ENCODE results near the gene IL11RA. TPM values are rescaled to one million over a fixed set of nuclear protein-coding genes. Genes with fewer than 3 reads are reported as not detected.
A peak's percentile ranks its signal among the peaks of the same experiment; 100 is the strongest.

The IL11RA gene
- total and polyA plus RNA-seq, 2 experiments from 2014 or later: 44.1 to 52.3 TPM

DNA sequence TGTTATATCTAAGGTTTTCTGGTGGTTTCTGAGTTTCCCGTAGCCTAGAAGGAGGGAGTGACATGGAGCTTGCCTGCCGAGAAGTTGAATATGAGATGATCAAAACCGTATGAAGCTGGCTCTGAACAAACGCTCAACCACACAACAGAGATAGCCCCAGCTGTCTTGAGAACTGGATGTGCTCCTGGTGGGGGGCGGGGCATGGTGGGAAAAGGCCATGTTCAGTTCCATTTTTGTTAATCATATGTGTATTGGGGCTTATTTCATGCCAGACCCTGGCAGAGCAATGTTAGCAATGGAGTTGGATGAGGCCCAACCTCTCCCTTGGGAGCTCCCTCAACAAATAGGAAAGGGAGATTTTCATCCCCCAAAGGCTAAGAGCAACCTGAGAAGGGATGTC lies 34.2 kb downstream of the IL11RA start:
- no peaks in the 10 kb centered on the region for H3K27me3 ChIP-seq (replicated peaks; ENCODE audit: insufficient read depth)
- DNase-seq: peak; percentile 44
- no peaks in the 10 kb centered on the region for H4K20me1 ChIP-seq (ENCODE audit: insufficient read depth)
- no peak overlapping the region for H3K4me2 ChIP-seq (ENCODE audit: unreplicated experiment)
- H3K27ac ChIP-seq: peak overlapping the region; percentile 46
- peaks cover 12% of the 10 kb centered on the region; the same call in 1 of the 2 replicates for H3F3A ChIP-seq (ENCODE audit: insufficient read depth)
- WGBS, 2 experiments (ENCODE audit: low coverage in 1 of 2, low lambda C conversion rate in 2 of 2, missing lambda C conversion rate in 2 of 2): 12 to 14% methylated on average over 5 of the region's 5 CpGs
- H3K9me2 ChIP-seq (ENCODE audit: insufficient read depth): no peaks in the 10 kb centered on the region
- no peaks in the 10 kb centered on the region for H3K79me2 ChIP-seq (ENCODE audit: insufficient read depth)
- H3K9ac ChIP-seq: no peak overlapping the region
- H3K36me3 ChIP-seq (ENCODE audit: low read depth): no peaks in the 10 kb centered on the region
- H2AFZ ChIP-seq: no peak overlapping the region
- in situ Hi-C loops (cut with MboI): no loop called here
- H3K4me1 ChIP-seq (ENCODE audit: insufficient read depth): peaks cover 17% of the 10 kb centered on the region
- H3K9me3 ChIP-seq (ENCODE audit: low read depth): no peaks in the 10 kb centered on the region
- no peak overlapping the region for H3K4me3 ChIP-seq
- TF ChIP-seq EZH2phosphoT487 (IDR thresholded peaks at IDR 0.05; ENCODE audit: insufficient read depth, low read depth) (no peak), EZH2 (IDR thresholded peaks at IDR 0.05; ENCODE audit: insufficient read depth, poor library complexity, severe bottlenecking) (no peak)

DNA sequence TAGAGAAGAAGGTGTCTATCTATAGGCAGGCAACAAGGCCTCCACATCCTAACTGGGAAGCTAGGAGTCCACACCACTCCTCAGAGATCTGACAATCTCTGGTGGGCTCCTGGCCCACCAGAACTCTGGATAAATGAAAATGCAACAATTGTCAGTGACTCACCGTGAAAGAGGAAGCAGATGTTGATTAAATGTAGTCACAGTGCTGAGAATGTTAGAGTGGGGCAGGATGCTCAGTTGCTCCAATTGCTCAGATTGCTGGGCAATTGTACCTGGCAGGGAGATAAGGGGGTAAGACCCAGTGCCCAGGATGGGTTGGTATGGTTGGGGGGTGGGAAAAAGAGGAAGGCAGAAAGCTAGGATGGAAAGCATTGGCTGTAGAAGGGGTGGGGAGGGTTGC lies 34.7 kb downstream of the IL11RA start:
- no peak for TF ChIP-seq EZH2phosphoT487 (IDR thresholded peaks at IDR 0.05; ENCODE audit: insufficient read depth, low read depth)
- TF ChIP-seq EZH2 (IDR thresholded peaks at IDR 0.05; ENCODE audit: insufficient read depth, poor library complexity, severe bottlenecking): no peak
- no peak overlapping the region for H3K27ac ChIP-seq
- H3K27me3 ChIP-seq (replicated peaks; ENCODE audit: insufficient read depth): no peaks in the 10 kb centered on the region
- H3K79me2 ChIP-seq (ENCODE audit: insufficient read depth): no peaks in the 10 kb centered on the region
- peaks cover 12% of the 10 kb centered on the region; the same call in 1 of the 2 replicates for H3F3A ChIP-seq (ENCODE audit: insufficient read depth)
- WGBS, 2 experiments (ENCODE audit: low coverage in 1 of 2, low lambda C conversion rate in 2 of 2, missing lambda C conversion rate in 2 of 2): 5 to 12% methylated on average over 1 of the region's 1 CpG
- H4K20me1 ChIP-seq (ENCODE audit: insufficient read depth): no peaks in the 10 kb centered on the region
- peak; percentile 51 for DNase-seq
- H3K9me2 ChIP-seq (ENCODE audit: insufficient read depth): no peaks in the 10 kb centered on the region
- H3K4me2 ChIP-seq (ENCODE audit: unreplicated experiment): no peak overlapping the region
- H3K9ac ChIP-seq: no peak overlapping the region
- H3K36me3 ChIP-seq (ENCODE audit: low read depth): no peaks in the 10 kb centered on the region
- no peak overlapping the region for H2AFZ ChIP-seq
- H3K9me3 ChIP-seq (ENCODE audit: low read depth): no peaks in the 10 kb centered on the region
- no peak overlapping the region for H3K4me3 ChIP-seq
- in situ Hi-C loops (cut with MboI): no loop called here
- H3K4me1 ChIP-seq (ENCODE audit: insufficient read depth): peaks cover 17% of the 10 kb centered on the region

DNA sequence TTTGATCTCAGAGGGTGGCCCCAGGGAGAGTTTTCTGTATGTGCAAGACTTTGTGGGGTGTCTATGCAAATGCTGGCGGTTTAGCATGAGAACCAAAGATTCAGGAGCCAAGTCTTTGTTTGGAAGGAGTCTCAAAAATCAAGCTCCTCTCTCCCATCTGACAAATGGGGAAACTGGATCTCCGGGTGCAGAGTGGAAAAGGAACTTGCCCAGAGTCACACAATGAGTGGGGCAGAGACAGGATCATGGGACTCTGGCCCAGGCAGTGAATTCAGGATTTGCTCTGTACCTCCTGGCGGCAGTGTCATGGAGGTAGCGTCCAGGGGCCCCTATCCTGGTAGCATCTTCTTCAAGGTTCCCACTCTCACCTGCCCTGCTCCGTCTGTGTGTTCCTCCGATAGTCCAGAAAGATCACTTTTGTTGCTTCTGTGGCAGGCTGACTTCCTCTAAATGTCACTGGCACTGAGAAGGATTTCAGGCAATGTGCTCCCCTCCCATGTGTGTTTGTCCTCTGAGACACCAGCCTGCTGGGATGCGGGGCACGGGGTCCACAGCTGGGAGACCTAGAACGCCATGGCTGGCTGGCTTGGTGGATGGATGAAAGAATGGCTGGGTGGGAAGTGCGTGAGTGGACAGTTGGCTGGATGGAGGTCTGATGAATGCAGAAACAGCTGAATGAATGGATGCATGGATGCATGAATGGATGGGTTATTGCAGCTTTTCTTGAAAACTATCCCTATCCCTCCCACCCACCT lies 35.5 kb downstream of the IL11RA start:
- Histone ChIP-seq H3K4me1 (ENCODE audit: insufficient read depth) (peaks cover 17% of the 10 kb centered on the region), H3K27me3 (replicated peaks; ENCODE audit: insufficient read depth) (no peaks in the 10 kb centered on the region), H4K20me1 (ENCODE audit: insufficient read depth) (no peaks in the 10 kb centered on the region), H3K9me2 (ENCODE audit: insufficient read depth) (no peaks in the 10 kb centered on the region), H3K4me2 (ENCODE audit: unreplicated experiment) (no peak overlapping the region), H3F3A (ENCODE audit: insufficient read depth) (peaks cover 12% of the 10 kb centered on the region; the same call in 1 of the 2 replicates), H2AFZ (no peak overlapping the region), H3K36me3 (ENCODE audit: low read depth) (no peaks in the 10 kb centered on the region), H3K9ac (no peak overlapping the region), H3K4me3 (no peak overlapping the region), H3K27ac (no peak overlapping the region), H3K9me3 (ENCODE audit: low read depth) (no peaks in the 10 kb centered on the region), H3K79me2 (ENCODE audit: insufficient read depth) (no peaks in the 10 kb centered on the region)
- no peak for DNase-seq
- WGBS, 2 experiments (ENCODE audit: low coverage in 1 of 2, low lambda C conversion rate in 2 of 2, missing lambda C conversion rate in 2 of 2): 97% methylated on average over 10 of the region's 10 CpGs
- in situ Hi-C loops (cut with MboI): no loop called here
- TF ChIP-seq EZH2 (IDR thresholded peaks at IDR 0.05; ENCODE audit: insufficient read depth, poor library complexity, severe bottlenecking) (no peak), EZH2phosphoT487 (IDR thresholded peaks at IDR 0.05; ENCODE audit: insufficient read depth, low read depth) (no peak)

DNA sequence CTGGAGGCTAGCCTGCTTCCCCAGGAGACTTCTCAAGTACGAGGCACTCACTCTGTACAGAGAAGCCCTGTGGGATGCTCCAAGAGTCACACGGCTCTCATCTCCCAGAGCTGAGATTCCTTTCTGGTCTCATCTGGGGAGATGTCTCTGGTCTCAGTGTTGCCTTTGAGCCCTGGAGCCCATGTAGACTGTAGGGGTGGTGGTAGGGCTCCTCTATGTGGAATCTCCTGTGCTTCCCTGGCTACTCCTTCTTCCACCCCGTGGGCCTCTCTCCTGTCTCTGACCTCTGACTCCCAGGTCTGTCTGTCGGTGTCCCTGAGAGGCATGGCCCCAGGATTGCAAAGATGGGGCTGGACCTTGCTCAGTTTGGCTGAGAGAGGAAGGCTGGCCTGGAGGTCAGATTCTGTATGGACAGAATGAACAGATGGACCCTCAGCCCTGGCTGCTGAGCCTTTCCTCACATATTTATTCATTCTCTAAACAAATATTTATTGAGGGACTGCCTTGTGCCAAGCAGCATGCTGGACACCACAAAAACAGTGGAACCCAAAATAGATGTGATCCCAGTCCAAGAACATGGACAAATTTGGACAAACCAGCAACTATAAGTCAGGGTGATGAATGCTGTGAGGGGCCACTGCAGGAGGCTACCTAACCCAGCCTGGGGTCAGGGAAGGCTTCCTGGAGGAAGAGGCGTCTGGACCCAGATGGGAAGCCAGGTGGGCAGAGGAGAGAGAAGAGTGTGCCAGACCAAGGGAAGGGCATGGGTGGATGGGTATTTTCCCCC lies 36.5 kb downstream of the IL11RA start:
- in situ Hi-C loops (cut with MboI): no loop called here
- no peak for DNase-seq
- Histone ChIP-seq H3K9ac (no peak overlapping the region), H2AFZ (no peak overlapping the region), H4K20me1 (ENCODE audit: insufficient read depth) (no peaks in the 10 kb centered on the region), H3K4me2 (ENCODE audit: unreplicated experiment) (no peak overlapping the region), H3K4me3 (no peak overlapping the region), H3K27me3 (replicated peaks; ENCODE audit: insufficient read depth) (no peaks in the 10 kb centered on the region), H3K27ac (no peak overlapping the region), H3F3A (ENCODE audit: insufficient read depth) (peaks cover 12% of the 10 kb centered on the region; the same call in 1 of the 2 replicates), H3K9me3 (ENCODE audit: low read depth) (no peaks in the 10 kb centered on the region), H3K4me1 (ENCODE audit: insufficient read depth) (peaks cover 17% of the 10 kb centered on the region), H3K36me3 (ENCODE audit: low read depth) (no peaks in the 10 kb centered on the region), H3K9me2 (ENCODE audit: insufficient read depth) (no peaks in the 10 kb centered on the region), H3K79me2 (ENCODE audit: insufficient read depth) (no peaks in the 10 kb centered on the region)
- TF ChIP-seq EZH2 (IDR thresholded peaks at IDR 0.05; ENCODE audit: insufficient read depth, poor library complexity, severe bottlenecking) (no peak), EZH2phosphoT487 (IDR thresholded peaks at IDR 0.05; ENCODE audit: insufficient read depth, low read depth) (no peak)
- WGBS, 2 experiments (ENCODE audit: low coverage in 1 of 2, low lambda C conversion rate in 2 of 2, missing lambda C conversion rate in 2 of 2): 78 to 83% methylated on average over 5 of the region's 5 CpGs
